ENCODE results near the gene PPP2CA. TPM values are rescaled to one million over a fixed set of nuclear protein-coding genes. Genes with fewer than 3 reads are reported as not detected.
A peak's percentile ranks its signal among the peaks of the same experiment; 100 is the strongest.

PPP2CA gene
- total RNA-seq, 2 donors from 2014 or later = 119 to 175 TPM

DNA sequence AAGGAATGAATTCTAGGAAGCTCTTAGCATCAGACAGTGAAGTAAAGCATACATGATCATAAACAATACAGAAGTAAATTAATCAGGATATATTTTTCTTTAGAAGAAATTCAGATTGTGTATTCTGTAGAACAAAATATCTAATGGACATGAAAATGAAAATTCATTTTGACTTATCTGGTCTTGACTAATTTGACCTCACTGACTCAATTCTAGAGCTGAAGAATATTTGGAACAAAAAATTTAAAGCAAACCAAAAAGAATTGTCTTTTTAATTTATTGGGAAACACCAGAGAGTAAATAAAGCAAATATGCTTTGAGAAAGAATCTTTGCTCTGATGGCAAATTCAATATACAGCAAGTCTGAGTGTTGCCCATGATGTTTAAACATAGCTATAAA lies 2.8 kb upstream of the PPP2CA start:
- H3K4me1 ChIP-seq (replicated peaks) = no peaks in the 10 kb centered on the region
- no peak overlapping the region for H3K4me3 ChIP-seq
- no peak for DNase-seq (ENCODE audit: low spot score)
- TF ChIP-seq POLR2A (IDR thresholded peaks at IDR 0.05) = no peak
- no peak for TF ChIP-seq CTCF (IDR thresholded peaks at IDR 0.05)
- TF ChIP-seq POLR2AphosphoS5 (IDR thresholded peaks at IDR 0.05) = no peak
- intact Hi-C loops (cut with DNase I) = loop anchor here (10.0 kb wide), 1 partner anchor 296 kb away; the partner anchor contains the start of gene JADE2
- no peaks in the 10 kb centered on the region for H3K27me3 ChIP-seq (replicated peaks; ENCODE audit: insufficient read depth)
- H3K27ac ChIP-seq = no peak overlapping the region
- no peaks in the 10 kb centered on the region for H3K9me3 ChIP-seq
- H3K36me3 ChIP-seq = no peaks in the 10 kb centered on the region

DNA sequence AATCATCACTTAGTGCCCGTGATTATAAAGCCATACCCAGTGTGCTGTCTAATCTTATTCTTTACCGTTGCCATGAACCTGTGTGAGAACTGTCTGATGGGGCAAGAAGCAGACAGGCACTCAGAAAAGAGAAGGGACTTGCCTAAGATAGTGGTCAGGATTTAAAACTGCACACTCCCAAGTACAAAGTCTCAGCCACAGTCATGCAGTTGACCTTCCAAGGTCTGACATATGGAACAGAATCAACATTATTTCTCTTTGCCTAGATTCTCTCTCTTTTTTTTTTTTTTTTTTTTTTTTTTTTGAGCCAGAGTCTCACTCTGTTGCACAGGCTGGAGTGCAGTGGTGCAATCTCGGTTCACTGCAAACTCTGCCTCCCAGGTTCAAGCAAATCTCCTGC lies 1.9 kb upstream of the PPP2CA start:
- Histone ChIP-seq H3K4me3 (no peak overlapping the region), H3K9me3 (no peaks in the 10 kb centered on the region), H3K27ac (no peak overlapping the region), H3K4me1 (replicated peaks) (no peaks in the 10 kb centered on the region), H3K36me3 (no peaks in the 10 kb centered on the region), H3K27me3 (replicated peaks; ENCODE audit: insufficient read depth) (no peaks in the 10 kb centered on the region)
- intact Hi-C loops (cut with DNase I) = loop anchor here (2.0 to 10.0 kb wide), 3 partner anchors 51 to 297 kb away; partner anchors contain the start of genes CDKL3, JADE2 and SKP1
- no peak for DNase-seq (ENCODE audit: low spot score)
- 93% methylated on average over 3 of the region's 3 CpGs for WGBS
- TF ChIP-seq POLR2AphosphoS5 (IDR thresholded peaks at IDR 0.05) = no peak
- no peak for TF ChIP-seq CTCF (IDR thresholded peaks at IDR 0.05)
- no peak for TF ChIP-seq POLR2A (IDR thresholded peaks at IDR 0.05)

DNA sequence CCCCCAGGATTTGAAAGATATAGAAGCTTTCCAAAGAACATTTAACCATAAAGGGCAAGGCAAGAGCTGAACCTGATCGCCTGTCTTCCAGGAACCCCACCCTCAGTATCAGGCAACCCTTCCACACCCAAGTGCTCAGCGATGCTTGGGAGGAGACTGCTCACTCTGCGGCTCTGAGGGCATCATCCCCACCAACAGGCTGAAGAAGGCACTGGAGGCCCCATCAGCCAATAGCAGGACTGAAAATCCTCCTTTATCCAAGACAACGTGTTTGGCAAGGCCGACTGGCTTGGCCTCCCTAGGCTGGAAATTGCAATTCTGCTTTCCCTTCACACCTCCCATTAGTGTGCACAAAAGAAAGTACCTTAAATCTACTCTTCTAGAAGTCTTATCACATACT lies 1.4 kb upstream of the PPP2CA start:
- intact Hi-C loops (cut with DNase I) = loop anchor here (2.0 to 10.0 kb wide), 3 partner anchors 50 to 298 kb away; partner anchors contain the start of genes CDKL3, JADE2 and SKP1
- Histone ChIP-seq H3K4me3 (peak overlapping the region in 1 of 2 donors; percentile 85), H3K9me3 (no peaks in the 10 kb centered on the region), H3K27ac (peak overlapping the region; percentile 99 to 100), H3K4me1 (replicated peaks) (peaks cover 2% of the 10 kb centered on the region), H3K27me3 (replicated peaks; ENCODE audit: insufficient read depth) (no peaks in the 10 kb centered on the region), H3K36me3 (no peaks in the 10 kb centered on the region)
- no peak for DNase-seq (ENCODE audit: low spot score)
- TF ChIP-seq POLR2AphosphoS5 (IDR thresholded peaks at IDR 0.05) (no peak), CTCF (IDR thresholded peaks at IDR 0.05) (peak in 1 of 4 experiments; percentile 21)
- 52% methylated on average over 5 of the region's 5 CpGs for WGBS

- WGBS = 4% methylated on average over 51 of the region's 51 CpGs
- peaks cover 6% of the 10 kb centered on the region for H3K4me1 ChIP-seq (replicated peaks)
Observed at GRCh38 chr5:134226441-134227192, 744 bp upstream of the PPP2CA start.

More at GRCh38 chr5:134226441-134227192, 744 bp upstream of the PPP2CA start:
- Histone ChIP-seq H3K4me3 (peak overlapping the region; percentile 85 to 100), H3K27me3 (replicated peaks; ENCODE audit: insufficient read depth) (no peaks in the 10 kb centered on the region), H3K36me3 (no peaks in the 10 kb centered on the region), H3K27ac (peak overlapping the region; percentile 99 to 100), H3K9me3 (no peaks in the 10 kb centered on the region)
- intact Hi-C loops (cut with DNase I) = loop anchor here (2.0 to 10.0 kb wide), 3 partner anchors 50 to 298 kb away; partner anchors contain the start of genes CDKL3, JADE2 and SKP1
- no peak for DNase-seq (ENCODE audit: low spot score)
- TF ChIP-seq POLR2AphosphoS5 (IDR thresholded peaks at IDR 0.05) = no peak
- TF ChIP-seq POLR2A (IDR thresholded peaks at IDR 0.05) = peak; percentile 67
- TF ChIP-seq CTCF (IDR thresholded peaks at IDR 0.05) = peak in 1 of 4 experiments; percentile 3

Measured in prostate gland (tissue), 2 donors.